ENCODE measurements around the gene KIAA1217.

Gene KIAA1217

DNA sequence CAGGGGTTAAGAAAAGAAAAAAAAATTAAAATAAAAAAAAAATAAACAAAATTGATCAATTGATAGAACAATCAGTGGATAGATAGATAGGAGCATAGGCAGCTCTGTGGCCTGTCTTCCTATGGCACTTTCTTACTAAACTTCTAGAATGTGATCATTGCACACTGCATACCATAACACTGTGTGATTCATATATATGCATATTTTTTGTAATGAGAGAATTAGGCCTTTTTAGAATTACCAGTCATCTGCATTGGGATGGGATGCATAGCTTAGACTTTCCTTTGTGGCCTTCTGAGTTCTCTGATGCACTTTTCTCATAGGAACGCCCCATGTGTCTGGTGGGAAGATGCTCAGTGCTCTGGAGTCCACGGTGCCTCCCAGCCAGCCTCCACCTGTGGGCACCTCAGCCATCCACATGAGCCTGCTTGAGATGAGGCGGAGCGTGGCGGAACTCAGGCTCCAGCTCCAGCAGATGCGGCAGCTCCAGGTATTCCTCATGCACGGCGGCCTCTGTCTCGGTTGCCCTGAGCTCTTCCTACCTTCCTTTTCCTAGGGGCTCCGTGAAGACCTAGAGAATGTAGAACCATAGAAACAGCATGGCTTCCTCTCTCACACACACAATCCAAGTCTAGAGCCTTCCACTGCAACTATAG is 292.2 kb downstream of the KIAA1217 start:
- no peak for TF ChIP-seq CTCF (IDR thresholded peaks at IDR 0.05)
- Histone ChIP-seq H3K27ac (no peak overlapping the region), H3K36me3 (no peaks in the 10 kb centered on the region), H3K4me1 (ENCODE audit: control insufficient read depth in 1 of 2, insufficient read depth in 1 of 2, low read depth in 1 of 2, low read length in 1 of 2) (no peaks in the 10 kb centered on the region), H3K27me3 (peaks cover 27% of the 10 kb centered on the region), H3K9me3 (no peaks in the 10 kb centered on the region), H3K4me3 (ENCODE audit: low read depth in 1 of 2, low read length in 1 of 2) (no peak overlapping the region)

DNA sequence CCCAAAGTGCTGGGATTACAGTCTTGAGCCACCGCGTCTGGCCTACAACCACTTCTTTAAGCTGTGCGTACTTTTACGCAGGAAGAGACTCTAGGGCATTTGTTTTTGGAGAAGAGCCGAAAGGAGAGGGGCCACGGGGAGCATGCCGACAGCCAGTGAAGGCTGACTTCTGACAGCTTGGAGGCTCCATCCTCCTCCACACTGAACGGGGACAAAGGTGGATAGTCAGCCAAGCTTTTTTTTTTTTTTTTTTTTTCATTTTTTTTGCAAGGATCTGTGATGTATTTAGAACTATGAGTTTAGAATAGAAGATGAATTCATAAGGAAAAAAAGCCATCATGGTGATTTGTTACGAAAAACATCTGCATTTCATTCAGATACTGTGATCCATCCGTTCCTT is 293.1 kb downstream of the KIAA1217 start:
- H3K27ac ChIP-seq = no peak overlapping the region
- no peaks in the 10 kb centered on the region for H3K4me1 ChIP-seq (ENCODE audit: control insufficient read depth in 1 of 2, insufficient read depth in 1 of 2, low read depth in 1 of 2, low read length in 1 of 2)
- H3K27me3 ChIP-seq = peaks cover 27% of the 10 kb centered on the region
- H3K4me3 ChIP-seq (ENCODE audit: low read depth in 1 of 2, low read length in 1 of 2) = no peak overlapping the region
- no peaks in the 10 kb centered on the region for H3K36me3 ChIP-seq
- no peaks in the 10 kb centered on the region for H3K9me3 ChIP-seq
- TF ChIP-seq CTCF (IDR thresholded peaks at IDR 0.05) = no peak

- H3K27me3 ChIP-seq = peaks cover 27% of the 10 kb centered on the region
- no peak overlapping the region for H3K27ac ChIP-seq
- H3K4me3 ChIP-seq (ENCODE audit: low read depth in 1 of 2, low read length in 1 of 2) = no peak overlapping the region
- TF ChIP-seq CTCF (IDR thresholded peaks at IDR 0.05) = no peak
- H3K9me3 ChIP-seq = no peaks in the 10 kb centered on the region
- no peaks in the 10 kb centered on the region for H3K36me3 ChIP-seq
- no peaks in the 10 kb centered on the region for H3K4me1 ChIP-seq (ENCODE audit: control insufficient read depth in 1 of 2, insufficient read depth in 1 of 2, low read depth in 1 of 2, low read length in 1 of 2)
Measured at GRCh38 chr10:24502801-24503460, 294.0 kb downstream of the KIAA1217 start.

DNA sequence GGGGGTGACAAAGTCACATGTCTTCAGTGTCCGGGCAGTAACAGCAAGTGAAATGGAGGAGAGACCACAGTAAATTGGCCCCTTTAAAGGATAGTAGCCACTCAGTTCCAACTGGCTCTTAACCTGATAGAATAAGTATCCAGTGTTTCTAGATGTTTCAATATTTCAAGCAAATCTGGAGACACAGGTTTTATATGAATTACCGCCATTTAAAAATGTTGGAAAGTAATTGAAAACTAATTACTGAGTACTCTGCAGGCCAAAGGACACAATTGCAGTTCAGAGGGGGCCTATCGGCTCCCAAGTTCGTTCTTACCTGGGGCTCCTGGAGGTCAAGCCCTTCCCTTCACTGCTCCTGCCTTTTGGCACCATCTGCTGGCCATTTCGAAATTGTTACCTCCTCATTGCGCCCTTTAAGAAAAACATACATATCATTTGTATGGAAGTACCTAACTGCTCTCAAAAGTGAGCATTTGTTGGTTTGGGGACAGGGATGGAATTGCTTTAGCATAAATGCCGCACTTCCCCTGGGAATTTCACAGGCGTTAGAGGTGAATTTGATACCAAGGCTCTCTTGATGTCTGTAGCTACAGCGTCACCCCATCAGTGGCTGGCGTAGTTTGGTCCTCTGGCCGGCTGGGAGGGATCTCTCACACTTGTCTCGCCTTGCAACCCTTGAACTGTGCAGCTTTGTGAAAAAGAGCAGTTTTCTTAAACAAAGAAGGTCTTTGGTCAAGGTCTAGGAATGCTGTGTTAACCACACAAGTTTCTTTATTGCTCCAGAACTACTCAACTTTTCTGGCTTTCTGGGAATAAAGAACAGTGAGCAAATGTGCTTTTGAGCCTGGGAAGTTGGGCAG is 294.8 kb downstream of the KIAA1217 start:
- TF ChIP-seq CTCF (IDR thresholded peaks at IDR 0.05) = no peak
- no peaks in the 10 kb centered on the region for H3K36me3 ChIP-seq
- no peaks in the 10 kb centered on the region for H3K4me1 ChIP-seq (ENCODE audit: control insufficient read depth in 1 of 2, insufficient read depth in 1 of 2, low read depth in 1 of 2, low read length in 1 of 2)
- no peak overlapping the region for H3K4me3 ChIP-seq (ENCODE audit: low read depth in 1 of 2, low read length in 1 of 2)
- H3K9me3 ChIP-seq = no peaks in the 10 kb centered on the region
- peaks cover 27% of the 10 kb centered on the region for H3K27me3 ChIP-seq
- H3K27ac ChIP-seq = no peak overlapping the region

DNA sequence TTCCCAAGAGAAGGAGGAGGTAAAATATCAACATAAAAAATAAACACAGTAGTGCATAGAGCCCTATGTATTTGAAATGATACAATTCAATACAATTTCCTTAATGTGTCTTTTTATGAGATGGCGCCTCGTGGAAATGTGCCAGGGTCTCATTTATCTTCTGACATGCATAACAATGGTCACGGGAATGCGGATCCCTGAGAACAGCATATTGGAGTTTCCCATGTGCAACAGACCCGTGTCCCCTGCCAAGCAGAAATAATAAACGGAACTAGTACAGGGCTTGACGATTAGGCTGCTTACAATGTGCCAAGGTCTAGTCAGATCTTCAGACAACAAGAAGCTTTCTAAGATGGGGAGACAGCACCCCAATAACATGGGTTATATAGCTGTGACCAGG is 296.8 kb downstream of the KIAA1217 start:
- H3K27me3 ChIP-seq = peaks cover 27% of the 10 kb centered on the region
- TF ChIP-seq CTCF (IDR thresholded peaks at IDR 0.05) = no peak
- H3K27ac ChIP-seq = no peak overlapping the region
- no peak overlapping the region for H3K4me3 ChIP-seq (ENCODE audit: low read depth in 1 of 2, low read length in 1 of 2)
- no peaks in the 10 kb centered on the region for H3K36me3 ChIP-seq
- H3K9me3 ChIP-seq = no peaks in the 10 kb centered on the region
- H3K4me1 ChIP-seq (ENCODE audit: control insufficient read depth in 1 of 2, insufficient read depth in 1 of 2, low read depth in 1 of 2, low read length in 1 of 2) = no peaks in the 10 kb centered on the region
